ENCODE results near the gene SMARCC2. TPM values are rescaled to one million over a fixed set of nuclear protein-coding genes. Genes with fewer than 3 reads are reported as not detected.

Gene SMARCC2
- total and polyA plus RNA-seq, 8 donors, result 84.3 to 139 (median 118) TPM

DNA sequence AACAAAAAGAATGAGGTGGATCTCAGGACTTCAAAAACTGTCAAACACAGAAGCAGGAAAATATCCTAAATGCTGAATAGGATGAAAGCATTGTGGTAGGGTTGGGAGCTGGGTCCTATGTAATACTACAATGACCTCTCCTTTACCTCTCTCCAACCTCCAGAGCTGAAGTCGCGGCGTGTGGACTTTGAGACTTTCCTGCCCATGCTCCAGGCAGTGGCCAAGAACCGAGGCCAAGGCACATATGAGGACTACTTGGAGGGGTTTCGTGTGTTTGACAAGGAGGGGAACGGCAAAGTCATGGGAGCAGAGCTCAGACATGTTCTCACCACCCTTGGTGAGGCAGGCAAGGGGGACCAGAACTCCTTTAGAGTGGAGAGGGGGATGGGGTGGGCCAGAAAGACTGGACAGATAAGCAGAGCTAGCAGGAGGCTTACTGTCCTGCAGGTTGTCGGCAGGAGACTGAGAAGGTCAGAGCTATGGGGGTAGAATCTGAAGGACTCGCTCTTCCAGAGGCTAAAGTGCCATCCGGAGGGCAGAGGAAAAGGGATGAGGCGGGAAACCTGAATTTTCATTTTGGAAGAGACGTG is 33.9 kb downstream of the SMARCC2 start:
- peaks cover 0 to 10% of the 10 kb centered on the region in 2 donors for H3K36me3 ChIP-seq
- ATAC-seq (no peak), DNase-seq (no peak)
- H3K9me3 ChIP-seq, result no peaks in the 10 kb centered on the region
- H3K4me3 ChIP-seq, result no peak overlapping the region
- no peaks in the 10 kb centered on the region for H3K27me3 ChIP-seq
- TF ChIP-seq, protein P1, sequence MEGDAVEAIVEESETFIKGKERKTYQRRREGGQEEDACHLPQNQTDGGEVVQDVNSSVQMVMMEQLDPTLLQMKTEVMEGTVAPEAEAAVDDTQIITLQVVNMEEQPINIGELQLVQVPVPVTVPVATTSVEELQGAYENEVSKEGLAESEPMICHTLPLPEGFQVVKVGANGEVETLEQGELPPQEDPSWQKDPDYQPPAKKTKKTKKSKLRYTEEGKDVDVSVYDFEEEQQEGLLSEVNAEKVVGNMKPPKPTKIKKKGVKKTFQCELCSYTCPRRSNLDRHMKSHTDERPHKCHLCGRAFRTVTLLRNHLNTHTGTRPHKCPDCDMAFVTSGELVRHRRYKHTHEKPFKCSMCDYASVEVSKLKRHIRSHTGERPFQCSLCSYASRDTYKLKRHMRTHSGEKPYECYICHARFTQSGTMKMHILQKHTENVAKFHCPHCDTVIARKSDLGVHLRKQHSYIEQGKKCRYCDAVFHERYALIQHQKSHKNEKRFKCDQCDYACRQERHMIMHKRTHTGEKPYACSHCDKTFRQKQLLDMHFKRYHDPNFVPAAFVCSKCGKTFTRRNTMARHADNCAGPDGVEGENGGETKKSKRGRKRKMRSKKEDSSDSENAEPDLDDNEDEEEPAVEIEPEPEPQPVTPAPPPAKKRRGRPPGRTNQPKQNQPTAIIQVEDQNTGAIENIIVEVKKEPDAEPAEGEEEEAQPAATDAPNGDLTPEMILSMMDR (IDR thresholded peaks at IDR 0.05), result no peak
- H3K27ac ChIP-seq, result no peak overlapping the region
- H3K4me1 ChIP-seq, result peaks cover 14 to 45% of the 10 kb centered on the region in 2 donors
- intact Hi-C loops (cut with DNase I), result no loop called here

- H3K9me3 ChIP-seq, result no peaks in the 10 kb centered on the region
- intact Hi-C loops (cut with DNase I), result no loop called here
- H3K36me3 ChIP-seq, result peaks cover 0 to 5% of the 10 kb centered on the region in 2 donors
- H3K4me3 ChIP-seq, result no peak overlapping the region
- TF ChIP-seq, protein P1 (IDR thresholded peaks at IDR 0.05), result no peak
- ATAC-seq, result no peak
- H3K4me1 ChIP-seq, result peaks cover 9 to 42% of the 10 kb centered on the region in 2 donors
- no peak for DNase-seq
- no peak overlapping the region for H3K27ac ChIP-seq
- H3K27me3 ChIP-seq, result no peaks in the 10 kb centered on the region
Observed at GRCh38 chr12:56154818-56155217, 34.5 kb downstream of the SMARCC2 start.

DNA sequence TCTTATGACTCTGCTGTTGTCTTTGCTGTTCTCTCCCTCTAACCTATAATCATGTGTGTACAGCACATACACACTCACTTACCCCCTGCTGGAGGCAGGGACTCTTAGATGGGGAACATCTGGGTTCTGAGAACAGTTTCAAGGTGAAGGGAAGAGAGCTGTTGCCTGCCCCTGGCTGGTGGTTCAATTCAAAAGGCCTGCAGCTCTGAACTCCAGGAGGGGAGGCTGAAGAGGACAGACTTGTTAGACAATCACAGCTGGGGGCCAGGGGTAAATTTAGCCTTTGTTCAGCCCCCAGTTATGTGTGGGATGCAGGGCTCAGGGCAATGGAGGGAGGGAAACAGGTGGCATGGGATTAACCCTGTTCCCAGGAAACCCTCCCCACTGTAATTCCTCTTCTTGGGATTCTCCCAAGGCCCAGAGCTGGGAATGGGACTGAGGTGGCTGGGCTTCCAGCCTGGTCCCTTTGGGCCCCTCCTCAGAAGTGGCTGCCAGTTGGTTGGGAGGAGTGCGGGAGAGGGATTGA is 35.0 kb downstream of the SMARCC2 start:
- no peak overlapping the region for H3K4me3 ChIP-seq
- TF ChIP-seq, protein P1 (IDR thresholded peaks at IDR 0.05), result no peak
- DNase-seq, result no peak
- no peaks in the 10 kb centered on the region for H3K36me3 ChIP-seq
- H3K4me1 ChIP-seq, result peaks cover 5 to 36% of the 10 kb centered on the region in 2 donors
- no peak for ATAC-seq
- H3K27me3 ChIP-seq, result no peaks in the 10 kb centered on the region
- no peak overlapping the region for H3K27ac ChIP-seq
- no peaks in the 10 kb centered on the region for H3K9me3 ChIP-seq
- intact Hi-C loops (cut with DNase I), result no loop called here

DNA sequence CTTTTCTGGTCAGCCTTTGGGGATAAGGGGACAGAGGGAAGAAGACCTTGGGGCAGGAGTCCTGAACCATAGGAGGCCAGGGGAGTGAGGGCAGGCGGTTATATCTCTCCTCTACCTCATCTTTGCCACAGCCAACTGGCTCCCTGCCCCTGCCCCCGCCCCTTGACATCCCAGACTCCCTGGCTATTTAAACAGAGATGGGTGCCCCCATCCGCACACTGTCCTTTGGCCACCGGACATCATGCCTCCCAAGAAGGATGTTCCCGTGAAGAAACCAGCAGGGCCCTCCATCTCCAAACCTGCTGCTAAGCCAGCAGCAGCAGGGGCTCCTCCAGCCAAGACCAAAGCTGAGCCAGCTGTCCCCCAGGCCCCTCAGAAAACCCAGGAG is 35.6 kb downstream of the SMARCC2 start:
- ATAC-seq, result no peak
- intact Hi-C loops (cut with DNase I), result no loop called here
- no peak overlapping the region for H3K27ac ChIP-seq
- no peaks in the 10 kb centered on the region for H3K9me3 ChIP-seq
- H3K36me3 ChIP-seq, result no peaks in the 10 kb centered on the region
- peaks cover 5 to 35% of the 10 kb centered on the region in 2 donors for H3K4me1 ChIP-seq
- no peak for DNase-seq
- no peak overlapping the region for H3K4me3 ChIP-seq
- no peaks in the 10 kb centered on the region for H3K27me3 ChIP-seq
- TF ChIP-seq, protein P1 (IDR thresholded peaks at IDR 0.05), result no peak

DNA sequence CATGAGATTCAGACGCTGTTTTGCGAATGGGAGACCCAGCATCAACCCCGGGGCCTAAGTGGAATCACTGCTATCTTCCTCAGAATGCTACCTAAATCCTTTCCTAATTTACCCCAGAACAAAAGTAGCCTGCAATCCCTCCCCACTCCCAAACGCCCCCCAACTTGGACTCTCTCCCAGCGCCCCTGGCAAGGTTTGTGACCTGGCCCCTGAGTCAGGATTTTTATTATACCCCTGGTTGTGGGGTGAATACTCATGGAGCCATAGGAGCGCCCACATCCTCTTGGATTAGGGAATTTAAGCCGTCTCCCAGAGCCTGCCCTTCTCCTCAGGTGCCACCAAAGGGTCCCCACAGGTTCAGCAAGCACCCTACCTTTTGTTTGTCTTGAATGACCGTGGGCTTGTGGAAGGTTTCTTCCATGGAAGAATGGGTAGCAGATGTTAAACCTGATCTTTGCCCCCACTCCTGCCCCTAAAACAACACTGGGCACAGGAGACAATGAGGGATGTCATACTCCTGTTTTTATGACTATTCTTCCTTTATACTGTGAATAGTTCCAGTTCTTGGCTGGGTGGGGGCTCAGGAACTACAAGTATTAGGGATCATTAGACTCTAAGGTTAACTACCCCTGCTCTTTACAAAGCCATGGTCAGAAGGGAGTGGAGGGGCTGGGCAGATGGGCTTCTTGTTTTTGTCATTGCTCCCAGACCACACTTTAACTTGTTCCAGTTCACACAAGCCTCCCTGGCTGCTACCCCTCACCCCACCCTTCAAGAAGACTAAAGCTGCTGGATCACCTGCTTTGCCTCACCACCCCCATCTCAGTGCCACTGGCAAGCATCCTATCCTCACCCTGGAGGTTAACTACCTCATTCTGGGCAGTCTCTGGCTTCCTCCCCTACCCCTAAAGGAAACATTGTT is 36.3 kb downstream of the SMARCC2 start:
- H3K9me3 ChIP-seq, result no peaks in the 10 kb centered on the region
- peak overlapping the region; percentile 97 for H3K27ac ChIP-seq
- H3K4me3 ChIP-seq, result peak overlapping the region; percentile 68 to 79
- H3K4me1 ChIP-seq, result peaks cover 5 to 35% of the 10 kb centered on the region in 2 donors
- TF ChIP-seq, protein P1 (IDR thresholded peaks at IDR 0.05), result no peak
- no peaks in the 10 kb centered on the region for H3K36me3 ChIP-seq
- no peak for DNase-seq
- H3K27me3 ChIP-seq, result no peaks in the 10 kb centered on the region
- no peak for ATAC-seq
- intact Hi-C loops (cut with DNase I), result no loop called here
